Dedifferentiated amniotic fluid mesenchymal stem cell (primary cell): ENCODE data around the gene CIB4.
A peak's percentile ranks its signal among the peaks of the same experiment; 100 is the strongest.

ENCODE experiments used
- DNase-seq: peaks from one replicate; pipeline ENCODE4 v3.0.0-alpha.2; 2016; ENCODE audit errors: extremely low spot score

CIB4 gene

DNA sequence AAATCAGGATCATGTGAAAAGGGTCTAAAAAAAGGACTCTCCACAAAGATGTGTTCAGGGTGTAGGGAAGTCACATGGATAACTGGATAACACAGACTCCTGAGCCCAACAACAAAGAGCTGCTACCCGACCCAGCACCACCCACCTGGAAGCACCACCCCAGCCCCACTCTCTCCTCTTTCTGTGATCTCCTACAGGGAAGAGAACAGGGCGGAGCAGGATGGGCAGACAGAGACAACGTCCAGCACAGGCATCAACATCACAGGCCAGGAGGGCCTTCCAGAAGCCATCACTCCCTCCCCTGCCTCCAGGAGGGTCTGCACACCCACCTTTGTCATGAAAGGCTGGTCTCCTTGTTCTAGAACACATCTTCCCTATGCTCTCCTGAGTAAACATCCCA lies 1.3 kb upstream of the CIB4 start:
- DNase-seq = no peak

DNA sequence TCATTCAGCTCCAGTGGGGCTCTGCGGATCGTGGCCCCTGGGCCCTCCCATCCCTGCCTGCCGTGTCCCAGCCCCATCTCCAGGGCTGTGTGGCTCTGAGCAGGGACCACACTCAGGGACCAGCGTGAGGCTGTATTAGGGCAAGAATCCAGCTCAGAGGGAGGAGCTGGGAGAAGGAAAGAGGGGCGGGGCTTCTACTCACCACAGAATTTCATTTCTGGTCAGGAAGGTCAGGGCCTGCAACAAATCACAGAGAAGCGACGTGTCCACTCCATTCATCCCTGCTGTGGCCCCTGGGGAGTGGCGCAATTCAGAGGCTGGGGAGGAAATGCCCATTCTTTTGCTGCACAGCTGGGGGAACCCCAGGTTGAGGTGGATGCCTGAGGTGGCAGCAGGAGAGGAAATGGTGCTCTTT lies 828 bp downstream of the CIB4 start:
- DNase-seq = peak; percentile 35

DNA sequence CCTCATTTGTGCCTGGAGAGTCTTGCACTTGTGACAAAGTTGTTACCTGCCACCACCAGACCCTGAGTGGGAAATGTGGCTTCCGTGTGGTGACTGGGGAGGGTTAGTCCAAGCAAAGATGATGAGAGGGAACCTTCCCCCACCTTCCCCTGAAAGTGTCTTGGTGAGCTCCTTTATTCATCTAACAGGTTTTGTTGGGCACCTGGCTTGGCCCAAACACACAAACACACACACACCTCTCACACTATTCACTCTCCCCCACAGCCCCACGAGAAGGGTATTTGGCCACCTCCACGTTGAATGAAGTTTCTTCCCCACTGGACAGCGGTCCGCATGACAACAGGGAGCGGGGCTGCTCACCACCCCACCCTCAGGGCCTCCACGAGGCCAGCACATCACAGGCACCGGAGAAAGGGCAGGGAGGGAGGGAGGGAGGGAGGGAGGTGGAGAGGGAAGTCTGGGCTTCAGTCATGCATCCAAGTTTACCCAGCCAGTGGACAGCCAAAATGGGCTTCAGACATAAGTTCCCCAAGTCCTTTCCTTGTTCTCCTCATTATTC lies 1.4 kb downstream of the CIB4 start:
- DNase-seq = no peak

DNA sequence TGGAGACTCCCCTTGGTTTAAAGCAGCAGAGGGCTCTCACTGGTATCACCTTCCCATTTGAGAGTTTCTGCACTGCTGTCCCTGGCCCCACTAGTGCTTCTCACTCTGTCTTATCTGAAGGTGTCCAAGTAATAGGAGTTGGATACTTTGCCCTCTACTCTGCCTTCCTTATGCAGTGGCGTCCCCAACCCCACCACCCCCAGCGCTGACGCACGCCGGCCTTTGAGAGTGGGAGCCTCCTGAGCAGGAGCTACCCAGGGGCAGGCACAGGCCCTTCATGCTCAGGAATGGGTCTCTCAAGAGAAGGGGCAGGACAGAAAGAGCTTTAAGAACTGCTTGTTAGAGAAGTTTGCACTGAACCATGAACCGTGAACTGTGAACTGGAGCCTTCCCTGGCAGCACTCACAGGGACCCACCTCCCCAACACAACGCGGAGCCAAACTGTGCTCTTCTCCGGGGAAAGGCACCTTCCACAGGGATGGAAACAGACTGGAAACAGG lies 3.3 kb downstream of the CIB4 start:
- no peak for DNase-seq

DNA sequence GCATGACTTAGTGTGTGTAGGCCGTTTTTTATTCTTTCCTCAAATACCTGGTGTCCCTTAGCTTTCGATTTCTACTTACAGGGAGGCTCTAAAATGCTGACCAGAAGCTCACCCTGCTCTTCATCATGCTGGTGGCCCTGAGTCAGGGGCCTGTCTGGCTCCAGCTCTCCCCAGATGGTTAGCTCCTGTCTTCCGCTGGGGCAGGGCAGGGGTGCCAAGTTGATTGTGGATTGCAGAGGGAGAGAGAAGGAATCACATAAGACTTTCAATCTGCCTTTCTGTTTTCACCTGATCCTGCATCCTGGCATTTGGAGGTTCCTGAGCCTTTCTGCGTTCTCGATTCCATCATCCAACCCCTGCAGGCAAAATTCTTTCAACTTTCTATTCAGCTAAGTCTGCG lies 4.2 kb downstream of the CIB4 start:
- no peak for DNase-seq

DNA sequence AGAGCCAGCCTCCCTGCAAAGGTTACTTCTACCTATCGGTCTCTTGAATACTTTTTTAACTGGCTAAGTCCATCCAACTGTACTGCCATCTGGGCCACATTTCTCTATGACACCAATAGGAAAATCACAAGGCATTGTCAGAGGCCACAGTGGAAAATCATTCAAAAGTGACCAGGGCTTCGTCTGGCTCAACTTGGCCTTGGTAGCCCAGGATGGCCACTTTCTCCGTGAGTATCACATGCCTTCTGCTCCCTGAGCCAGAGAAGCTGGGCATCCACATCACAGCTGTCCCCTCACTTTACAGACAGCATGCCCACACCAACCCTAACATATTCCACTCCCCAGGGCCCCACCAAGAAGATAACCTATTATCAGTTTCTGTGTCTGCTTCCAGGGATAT lies 5.8 kb downstream of the CIB4 start:
- no peak for DNase-seq

DNA sequence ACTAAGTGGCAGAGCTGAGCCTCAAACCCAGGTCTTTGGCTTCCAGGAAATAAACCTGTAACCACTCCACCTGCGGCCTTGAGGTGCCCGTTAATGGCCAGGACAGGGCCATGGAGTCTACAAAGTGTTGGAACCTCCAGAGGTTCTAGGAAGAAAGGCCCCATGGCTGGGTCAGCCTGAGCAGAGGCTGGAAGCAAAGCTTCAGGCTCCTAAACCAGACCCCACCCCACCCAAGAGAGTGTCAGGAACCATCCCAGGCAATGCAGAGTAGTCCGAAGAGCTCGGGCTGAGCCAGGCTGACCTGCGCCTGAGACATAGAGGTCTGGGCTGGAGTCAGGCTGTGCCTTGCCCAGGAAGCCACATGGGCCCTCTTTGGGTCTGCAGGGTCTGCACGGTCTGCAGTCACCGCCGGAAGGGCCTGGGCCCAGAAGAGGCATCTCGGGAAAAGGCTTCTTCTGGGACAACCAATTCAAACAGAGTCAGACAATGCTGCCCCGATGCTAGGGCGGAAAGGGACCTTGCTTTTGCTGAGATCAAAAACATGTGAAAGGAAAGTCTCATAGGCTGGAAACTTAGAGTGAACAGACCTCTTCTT lies 6.4 kb downstream of the CIB4 start:
- no peak for DNase-seq

DNA sequence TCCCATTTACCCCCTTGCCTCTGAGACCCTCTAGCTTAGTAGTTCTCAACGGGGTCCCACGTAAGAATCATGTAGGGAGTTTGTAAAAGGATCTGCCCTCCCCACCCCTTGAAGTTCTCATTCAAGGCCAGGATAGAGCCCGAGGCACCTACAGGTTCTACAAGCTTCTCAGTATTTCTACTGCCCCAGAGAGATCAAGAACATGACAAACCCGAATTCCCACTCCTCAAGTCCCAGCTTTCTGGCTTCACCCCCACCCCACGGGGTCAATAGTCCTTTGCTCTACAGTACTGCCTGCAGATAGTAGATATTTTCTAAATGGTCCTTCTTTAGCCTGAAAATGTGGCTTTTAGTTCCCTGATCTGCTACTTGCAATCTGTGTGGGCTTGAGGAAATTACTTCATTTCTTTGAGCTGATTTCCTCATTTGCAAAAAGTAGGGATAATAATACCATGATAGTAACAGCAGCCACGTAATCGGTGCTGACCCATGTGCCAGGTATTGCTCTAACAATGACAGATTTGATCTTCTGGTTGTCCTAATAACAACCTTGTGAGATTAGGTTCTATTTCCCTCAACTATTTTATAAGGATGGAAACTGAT lies 7.1 kb downstream of the CIB4 start:
- DNase-seq = no peak

DNA sequence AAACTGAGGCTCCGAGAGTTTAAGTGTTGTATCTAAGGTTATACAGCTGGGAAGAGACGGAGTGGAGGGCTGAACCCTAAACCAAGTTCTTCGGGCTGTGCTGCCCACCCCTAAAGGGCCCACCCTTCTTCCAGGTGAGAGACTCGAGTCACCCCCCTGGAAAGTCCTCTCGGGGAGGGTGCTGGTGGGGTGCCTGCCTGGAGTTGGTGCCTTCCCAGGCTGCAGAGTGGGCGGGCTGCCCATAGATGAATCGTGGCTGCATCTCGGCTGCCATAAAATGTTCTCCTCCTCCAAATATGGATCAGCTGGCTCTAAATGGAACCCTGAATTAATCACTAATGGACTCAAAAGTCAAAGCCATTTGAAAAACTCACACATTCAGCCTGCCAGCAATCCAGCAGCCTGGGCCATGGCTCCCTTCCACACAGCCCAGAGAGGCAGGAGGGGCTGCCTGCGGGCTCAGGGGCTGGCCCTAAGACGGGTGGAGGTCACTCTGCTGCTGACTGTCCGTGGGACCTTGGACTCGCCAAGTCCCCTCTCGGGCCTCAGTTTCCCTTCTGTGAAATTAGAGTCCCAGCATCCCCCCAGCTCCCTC lies 7.7 kb downstream of the CIB4 start:
- DNase-seq = no peak

DNA sequence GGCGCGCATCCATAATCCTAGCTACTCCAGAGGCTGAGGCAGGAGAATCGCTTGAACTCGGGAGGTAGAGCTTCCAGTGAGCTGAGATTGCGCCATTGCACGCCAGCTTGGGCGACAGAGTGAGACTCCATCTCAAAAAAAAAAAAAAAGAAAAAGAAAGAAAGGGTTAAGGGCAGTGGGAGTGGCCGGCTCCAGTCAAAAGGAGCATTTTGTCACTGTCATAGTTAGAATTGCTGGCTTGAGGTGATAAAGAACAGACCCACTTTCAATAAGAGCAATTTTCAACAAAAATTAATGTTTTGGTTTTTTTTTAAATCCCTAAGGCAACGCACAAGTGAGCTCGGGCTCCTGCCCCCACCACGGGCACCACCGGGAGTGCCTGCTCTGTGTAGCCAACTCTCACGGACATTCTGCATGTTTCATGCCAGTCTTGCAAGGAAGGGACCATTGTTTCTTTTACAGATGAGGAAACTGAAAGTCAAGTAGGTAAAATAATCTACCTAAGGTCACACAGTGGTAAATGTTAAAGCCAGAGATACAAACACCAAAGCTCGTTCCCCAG lies 8.5 kb downstream of the CIB4 start:
- no peak for DNase-seq

DNA sequence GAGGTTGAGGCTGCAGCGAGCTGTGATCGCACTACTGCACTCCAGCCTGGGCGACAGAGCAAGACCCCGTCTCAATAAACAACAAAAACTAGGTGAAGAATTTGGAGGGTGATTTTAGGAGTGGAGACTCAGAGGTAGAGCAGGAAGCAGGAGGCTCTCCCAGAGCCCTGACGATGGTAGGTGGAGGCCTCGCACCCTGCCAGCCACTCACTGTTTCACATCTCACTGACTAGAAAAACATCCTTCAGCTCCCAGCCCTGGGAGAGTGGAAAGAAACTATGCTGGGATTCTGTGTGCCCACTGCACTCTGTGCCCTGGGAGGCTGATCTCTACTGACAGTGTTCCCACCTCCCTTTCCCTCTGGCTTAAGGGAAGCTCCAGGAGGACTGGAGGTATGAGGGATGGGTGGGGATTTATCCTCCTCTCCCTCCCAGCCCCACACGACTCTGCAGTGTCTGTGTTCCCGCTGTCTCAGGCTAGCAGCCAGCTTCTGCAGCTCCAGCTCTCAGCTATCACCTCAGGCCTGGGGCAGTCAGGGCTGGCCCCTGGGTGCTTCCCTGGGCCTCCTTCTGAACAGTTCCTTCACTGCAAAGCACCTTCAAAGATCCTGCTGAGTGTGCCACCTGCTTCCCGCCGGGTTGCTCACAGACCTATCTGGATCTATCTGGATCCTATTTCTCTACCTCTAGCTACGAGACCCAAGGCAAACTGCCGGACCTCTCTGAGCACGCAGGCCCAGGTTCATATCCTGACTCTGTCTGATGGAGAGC lies 9.6 kb downstream of the CIB4 start:
- no peak for DNase-seq

DNA sequence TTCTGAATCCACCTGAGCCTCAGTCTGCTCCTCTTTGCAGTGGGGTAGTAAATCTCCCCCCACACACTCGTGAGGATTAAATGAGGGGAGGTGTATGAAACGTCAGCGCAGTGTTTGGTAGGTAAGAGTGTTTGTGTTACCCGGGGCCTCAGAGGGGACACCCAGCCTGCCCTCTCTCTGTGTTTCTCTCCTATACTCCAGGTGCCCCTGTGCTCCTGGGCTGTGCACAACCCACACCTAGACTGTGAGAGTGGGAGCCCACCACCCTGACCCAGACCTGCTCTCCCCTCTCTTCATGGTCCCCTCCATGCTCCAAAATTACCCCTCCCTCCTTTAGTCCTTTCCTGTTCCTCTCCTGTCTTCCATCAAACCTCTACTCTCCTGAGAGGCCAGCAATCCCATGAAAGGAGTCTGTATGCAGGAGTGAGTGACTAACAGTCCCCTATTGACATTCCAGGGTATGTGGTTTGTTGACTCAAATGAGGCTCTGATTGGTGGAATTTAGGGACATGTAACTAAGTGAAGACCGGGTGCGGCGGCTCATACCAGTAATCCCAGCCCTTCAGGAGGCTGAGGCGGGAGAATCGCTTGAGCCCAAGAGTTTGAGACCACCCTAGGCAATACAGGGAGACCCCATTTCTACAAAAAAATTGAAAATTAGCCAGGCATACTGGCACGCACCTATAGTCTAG lies 10.4 kb downstream of the CIB4 start:
- no peak for DNase-seq

DNA sequence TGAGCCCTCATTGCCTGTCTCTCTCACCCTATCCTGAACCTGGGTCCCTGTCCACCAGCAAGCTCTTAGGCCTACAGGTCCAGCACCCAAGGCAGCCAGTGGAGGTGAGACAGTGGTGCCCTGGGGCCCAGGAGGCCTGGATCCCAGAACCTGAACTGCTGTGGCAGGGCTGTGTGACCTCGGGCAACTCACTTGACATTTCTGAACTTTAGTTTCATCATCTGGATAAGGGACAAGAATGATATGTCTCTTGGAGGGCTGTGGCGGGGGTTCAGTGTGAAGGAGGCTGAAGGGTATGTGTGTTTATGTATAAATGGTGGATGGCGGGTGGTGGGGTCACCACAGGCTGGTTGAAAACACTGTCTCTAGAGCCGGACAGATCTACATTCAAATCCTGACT lies 10.9 kb downstream of the CIB4 start:
- DNase-seq = no peak

DNA sequence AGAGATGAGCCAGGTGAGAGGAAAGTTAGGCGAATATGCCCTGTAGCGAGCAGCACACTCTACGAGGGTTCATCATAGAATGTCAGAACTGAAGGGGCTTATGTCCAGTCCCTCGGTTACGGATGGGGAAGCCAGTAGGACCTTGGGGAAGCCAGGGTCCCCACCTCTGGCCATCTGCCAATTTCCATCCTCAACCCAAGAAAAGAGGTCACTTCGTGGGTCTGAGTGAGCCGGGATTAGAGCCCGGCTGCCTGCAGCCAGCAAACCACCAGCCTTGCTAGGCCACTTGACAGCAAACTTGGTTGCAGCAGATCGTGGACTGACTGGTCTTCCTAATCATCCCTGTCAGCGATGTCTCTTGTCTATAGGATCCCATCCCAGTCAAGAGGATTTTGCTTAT lies 11.4 kb downstream of the CIB4 start:
- no peak for DNase-seq

DNA sequence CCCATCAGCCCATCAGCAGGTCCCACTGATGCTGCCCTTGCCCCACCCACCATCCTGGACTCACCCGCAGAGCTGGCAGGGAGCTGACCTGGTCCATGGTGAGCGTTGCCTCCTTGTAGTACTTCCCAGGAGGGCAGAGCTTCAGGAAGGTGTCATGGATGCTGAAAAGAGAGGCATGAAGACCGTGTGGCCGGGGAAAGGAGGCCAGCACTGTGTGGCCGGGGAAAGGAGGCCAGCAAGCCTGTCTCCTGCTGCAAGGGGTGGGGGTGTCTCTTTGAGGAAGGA lies 11.9 kb downstream of the CIB4 start:
- DNase-seq = no peak

DNA sequence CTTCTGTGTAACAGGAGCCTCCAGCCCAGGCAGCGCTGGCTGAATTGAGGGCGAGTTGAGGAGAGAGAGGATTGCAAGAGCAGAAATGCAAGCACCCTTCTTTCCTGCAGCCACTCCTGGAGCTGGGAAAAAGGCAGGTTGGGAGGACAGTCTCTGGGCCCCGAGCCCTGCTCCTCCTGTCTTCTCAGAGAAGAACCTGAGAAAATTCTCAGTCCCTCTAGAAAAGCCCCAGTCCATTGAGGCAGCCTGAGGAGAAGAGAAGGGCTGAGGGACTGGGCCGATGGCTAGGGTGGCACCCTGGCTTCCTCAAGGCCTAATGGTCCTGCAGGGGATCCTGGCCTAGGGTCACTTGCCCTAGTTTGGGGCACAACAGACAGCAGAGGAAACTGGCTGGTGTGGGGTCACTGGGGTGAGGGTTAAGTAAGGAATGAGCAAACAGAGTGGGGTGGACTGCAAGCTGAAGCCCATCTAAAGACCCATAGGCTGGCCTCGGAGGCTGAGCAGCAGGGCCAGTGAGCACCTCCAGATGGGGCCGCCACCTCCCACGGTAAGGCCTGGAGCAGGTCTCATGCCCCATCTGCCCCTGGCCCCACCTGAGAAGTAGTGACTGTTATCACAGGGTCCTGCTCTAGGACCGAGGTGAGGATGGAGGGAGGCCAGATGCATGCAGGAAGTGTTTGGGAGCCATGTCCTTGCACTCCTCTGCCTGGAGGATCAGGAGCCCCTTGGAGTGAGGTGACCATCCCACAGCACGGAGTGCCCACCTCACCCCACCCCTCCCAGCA lies 12.4 kb downstream of the CIB4 start:
- DNase-seq = no peak

DNA sequence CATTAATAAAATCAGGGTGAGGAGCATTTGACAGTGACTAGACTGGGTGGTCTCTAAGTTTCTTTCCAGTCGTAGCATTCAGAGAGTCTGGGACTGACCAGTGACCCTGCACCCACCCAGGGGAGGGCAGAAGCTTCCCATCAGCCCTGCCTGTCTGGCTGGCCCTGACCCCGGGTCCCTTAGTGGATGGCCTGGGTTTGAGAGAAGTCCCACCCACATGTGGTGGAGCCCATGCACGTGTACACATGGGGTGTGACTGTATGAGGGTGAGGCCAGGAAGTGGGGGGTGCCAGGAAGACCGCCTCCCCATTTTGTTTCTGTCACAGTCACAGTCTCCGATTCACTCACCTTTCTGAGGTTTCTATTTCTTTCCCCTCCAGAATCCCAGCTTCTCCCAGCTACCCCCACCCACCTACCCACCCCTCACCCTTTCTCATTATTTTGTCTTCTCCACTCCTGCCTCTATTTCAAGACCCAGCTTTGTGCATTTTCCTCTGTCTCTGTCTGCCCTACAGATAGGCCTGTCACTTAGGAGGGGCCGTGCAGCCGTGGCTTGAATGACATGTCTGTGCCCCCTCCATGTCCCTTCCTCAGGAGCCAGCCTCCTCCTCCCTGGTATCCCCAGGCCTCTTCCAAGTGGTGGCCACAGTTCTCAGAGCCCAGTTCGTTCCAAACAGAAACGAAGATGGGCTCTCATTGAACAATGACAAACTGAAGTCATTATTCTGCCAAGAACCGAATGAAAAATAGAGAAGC lies 13.6 kb downstream of the CIB4 start:
- DNase-seq = no peak

DNA sequence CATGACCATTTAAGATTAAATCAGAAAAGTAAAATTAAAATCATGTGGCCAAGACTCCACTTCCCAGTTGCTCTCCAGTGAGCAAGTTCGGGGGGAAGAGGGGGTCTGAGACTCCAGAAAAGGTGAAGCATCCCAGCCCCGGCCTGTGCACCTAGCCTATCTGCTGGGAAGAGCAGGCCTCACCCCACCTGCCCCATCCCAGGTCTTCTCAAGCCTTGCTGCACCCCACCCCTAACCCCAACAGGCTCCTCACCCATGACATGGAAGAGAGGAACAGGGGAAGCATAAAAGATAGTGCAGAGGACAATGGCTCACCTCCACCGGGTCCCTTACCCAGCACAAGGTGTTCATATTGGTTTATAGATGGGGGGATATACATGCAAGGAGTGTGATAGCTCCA lies 14.6 kb downstream of the CIB4 start:
- DNase-seq = no peak

DNA sequence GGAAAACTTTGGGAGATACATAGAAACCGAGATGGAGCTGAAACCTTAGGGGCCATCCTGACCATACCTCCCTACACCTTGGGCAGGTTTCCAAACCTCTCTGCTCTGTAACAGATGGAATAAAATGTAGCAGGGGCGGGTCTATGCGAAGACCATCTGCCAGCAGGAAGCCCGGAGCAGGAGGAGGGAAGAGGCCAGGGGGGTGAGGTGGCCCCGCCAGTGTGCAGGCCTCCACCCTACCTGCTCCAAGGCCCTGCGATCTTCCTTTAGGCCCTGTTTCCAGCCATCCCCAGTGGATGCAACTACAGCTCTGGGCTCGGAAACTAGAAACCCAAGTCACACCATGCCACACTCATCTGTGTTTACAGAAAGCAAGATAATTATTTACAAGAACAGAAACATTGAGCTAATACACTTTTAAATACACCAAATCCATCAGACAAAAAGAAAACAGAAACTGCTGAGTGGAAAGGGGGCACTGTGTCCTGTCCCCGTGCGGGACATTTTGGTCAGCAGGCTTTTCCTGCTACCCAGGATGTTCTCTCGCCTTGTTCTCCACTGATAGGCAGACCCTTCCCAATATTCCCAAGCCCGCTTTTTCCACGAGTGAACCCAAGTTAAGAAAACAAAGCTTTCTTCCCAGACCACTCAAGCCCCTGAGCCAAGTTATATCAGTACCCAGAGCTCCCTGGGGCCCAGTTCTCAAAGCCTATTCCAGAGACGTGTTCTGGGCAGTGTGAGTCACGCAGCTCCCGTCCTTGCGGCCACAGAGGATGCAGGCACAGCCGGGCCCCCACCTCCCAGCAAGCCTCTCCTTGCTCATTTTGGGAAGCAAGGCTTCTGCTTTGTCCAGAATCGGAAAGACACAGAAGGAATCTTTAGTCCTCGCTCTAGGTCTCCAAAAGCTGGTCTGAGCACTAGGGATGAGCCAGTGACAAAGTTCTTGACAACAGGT lies 17.3 kb downstream of the CIB4 start:
- no peak for DNase-seq
